Right kidney (tissue), 9 donors: ENCODE data around the gene TMEM244.
"Not testable (repeated sequence)": the region's sequence is repeated elsewhere in the genome, so short reads cannot be mapped to it uniquely, and the experiment has no call there.

Experiments
- DNase-seq: peaks from one replicate; pipeline ENCODE4 v3.0.0-alpha.2; 2016
- long read RNA-seq, 8 donors: transcript quantifications; one replicate each; lab custom pipeline, GENCODE V29; 2026

TMEM244 gene, protein sequence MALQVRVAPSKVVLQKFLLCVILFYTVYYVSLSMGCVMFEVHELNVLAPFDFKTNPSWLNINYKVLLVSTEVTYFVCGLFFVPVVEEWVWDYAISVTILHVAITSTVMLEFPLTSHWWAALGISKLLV
- long read RNA-seq, donor 1: 0 reads
- long read RNA-seq, donor 2: 0 reads
- long read RNA-seq, donor 3: 0 reads
- long read RNA-seq, donor 4: 0 reads
- long read RNA-seq, donor 5: 0 reads
- long read RNA-seq, donor 6: 0 reads
- long read RNA-seq, donor 7: 0 reads
- long read RNA-seq, donor 8: 0 reads

DNA sequence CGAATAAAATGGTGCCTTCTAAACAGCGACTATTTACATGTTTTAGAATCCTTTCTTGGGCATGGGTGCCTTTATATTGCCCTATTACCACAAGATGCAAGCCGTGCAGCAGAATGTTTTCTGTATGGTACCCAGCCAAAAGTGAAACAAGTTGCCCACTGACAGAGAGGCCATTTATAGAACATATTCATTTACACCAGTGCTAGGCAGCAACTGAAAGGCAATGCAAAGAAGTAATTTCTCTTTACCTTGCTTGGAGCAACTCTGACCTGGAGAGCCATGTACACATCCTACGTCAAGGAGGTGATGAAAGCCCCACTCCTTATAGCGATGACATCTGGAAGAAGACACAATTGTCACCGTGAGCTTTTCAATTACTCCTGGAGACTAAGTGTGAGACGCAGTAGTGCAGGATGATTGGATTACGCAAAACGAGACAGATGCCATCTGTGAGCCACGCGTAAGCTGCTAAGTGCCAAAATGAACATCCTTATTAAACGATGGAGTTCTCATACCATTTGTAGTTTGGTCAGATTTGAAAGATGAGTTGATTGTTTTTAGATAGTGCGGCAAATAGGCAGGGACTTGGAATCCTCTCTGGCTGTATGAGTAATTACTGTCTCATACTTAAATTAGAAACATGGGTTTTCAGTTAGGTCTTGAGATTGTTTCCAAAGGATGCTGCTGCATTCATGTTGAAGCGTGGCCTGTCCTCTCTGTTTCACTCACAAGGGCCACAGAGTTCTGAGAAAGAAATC is at the start of gene TMEM244:
TMEM244 (minus strand) TSS at position 408 of the 758 bp plus-strand sequence; CDS start at position 281, 127 bp downstream.
- DNase-seq: no peak

DNA sequence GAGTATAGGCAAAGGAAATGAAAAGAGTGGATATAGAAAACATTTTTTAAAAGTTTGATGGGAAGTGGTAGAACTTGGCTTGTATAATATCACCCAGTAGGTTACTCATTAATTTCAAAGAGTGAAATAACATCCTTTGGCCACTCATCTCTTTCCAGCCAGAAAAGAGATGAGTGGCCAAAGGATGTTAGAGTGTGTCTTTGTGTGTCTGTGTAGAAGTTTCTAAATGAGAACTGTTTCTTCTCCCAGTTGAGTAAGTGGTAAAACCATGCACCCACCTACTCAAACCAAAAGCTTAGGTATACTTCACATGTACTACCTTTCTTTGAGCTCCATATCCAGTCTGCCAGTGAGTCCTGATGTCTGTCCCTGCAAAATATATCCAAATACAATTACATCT is 47.7 kb upstream of the TMEM244 start:
- DNase-seq: no peak

DNA sequence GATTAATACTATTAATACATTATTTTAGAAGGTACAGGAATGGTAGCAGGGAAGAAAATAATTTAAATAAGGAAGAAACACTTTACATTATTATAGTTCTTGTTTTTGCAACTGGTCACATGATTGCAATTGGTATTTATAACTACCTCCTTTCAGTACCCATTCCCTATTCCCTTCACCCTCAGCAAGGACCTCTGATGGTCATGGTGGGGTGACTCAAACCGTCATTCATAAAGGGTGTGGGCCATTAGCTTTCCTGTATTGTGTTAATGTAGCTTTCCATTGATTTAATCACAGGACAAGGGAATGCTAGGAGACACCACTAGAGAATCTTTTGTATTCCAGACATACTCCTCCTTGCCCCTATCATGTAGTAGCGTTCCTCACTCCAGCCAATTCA is 47.2 kb upstream of the TMEM244 start:
- DNase-seq: no peak

DNA sequence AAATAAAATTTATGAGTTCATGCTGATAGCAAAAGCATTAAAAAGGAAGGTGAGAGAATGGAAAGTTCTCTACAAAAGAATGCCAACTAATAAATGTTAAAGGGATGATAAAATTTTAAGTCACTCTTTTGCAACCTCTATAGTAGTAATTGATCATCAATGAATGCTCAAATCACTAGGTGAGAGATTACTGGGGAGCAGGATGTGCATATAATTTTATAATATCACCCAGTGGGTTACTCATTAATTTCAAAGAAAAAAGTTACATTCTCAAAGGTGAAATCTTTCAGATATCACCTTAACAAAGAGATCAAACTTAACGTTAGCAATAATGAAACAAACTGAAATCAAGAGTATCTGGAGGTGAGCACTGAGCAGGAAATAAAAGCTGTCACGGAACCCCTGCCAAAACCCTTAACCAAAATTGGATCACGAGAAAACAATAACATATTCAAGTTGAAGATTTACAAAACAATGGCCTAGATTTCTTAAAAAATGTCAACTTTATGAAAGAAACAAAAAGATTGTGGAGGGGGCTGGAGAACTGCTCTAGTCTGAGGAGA is 45.5 kb upstream of the TMEM244 start:
- no peak for DNase-seq

DNA sequence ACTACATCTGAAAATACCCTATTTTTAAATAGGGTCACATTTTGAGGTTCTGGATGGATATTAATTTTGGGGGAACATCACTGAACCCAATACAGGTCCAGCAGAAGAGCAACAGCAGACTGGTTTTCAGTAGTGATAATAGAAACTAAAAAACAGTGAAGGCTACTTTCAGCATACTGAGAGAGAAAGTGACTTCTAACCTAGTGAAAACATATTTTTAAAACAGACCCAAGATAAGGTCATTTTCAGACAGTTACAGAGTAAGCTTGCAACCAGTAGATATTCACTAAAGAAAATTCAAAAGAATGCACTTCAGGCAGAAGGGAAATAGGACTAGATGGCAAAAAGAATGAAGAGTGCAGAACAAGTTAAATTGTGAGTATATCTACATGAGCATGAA is 42.0 kb upstream of the TMEM244 start:
- DNase-seq: no peak

DNA sequence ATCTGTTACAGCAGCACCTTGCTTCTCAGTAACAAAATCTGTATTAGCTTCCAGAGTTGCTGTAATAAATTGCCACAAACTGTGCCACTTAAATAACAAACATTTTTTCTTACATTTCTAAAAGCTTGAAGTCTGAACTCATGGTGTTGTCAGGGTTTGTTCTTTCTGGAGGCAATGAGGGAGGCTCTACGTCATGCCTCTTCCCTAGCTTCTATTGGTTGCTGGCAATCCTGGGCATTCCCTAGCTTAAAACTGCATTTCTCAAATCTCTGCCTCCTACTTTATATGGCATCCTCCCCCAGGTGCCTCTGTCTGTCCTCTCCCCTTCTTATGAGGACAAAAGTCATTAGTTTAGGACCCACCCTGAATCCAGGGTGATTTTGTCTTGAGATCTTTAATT is 41.6 kb upstream of the TMEM244 start:
- no peak for DNase-seq

DNA sequence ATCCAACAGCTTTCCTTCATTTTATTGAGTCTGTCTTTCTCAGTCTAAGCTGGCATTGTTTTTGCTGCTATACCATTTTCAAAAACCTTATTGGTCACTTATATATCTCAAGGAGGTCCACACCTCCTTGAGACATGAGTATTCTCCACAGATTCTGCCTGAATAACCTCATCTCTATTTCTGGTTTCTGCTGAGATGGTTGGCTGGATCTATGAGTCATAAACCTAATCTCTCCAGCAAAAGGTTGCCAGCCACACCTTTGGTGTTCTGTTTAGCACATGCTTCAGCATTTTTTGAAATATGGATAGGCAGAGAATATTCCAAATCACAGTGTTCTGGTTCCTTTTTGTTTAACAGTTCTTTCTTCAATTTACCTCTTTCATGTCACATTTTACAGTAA is 40.8 kb upstream of the TMEM244 start:
- DNase-seq: no peak

DNA sequence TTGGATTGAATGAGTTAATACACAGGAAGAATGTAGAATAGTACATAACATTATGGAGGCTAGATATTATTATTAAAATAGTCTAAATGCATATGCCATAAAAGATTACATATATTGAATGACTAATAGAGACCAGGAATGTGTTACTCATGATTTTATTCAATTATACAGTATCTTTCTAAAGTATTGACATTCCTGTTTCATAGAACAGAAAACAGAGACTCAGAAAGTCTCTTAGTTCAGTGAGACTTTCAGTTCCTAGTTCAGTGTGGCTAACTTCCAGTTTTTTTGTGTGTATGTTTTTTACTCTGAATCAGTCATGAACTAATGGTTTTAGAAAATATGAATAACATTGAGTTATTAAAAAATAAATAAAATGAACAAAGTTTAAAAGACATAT is 34.6 kb upstream of the TMEM244 start:
- no peak for DNase-seq

DNA sequence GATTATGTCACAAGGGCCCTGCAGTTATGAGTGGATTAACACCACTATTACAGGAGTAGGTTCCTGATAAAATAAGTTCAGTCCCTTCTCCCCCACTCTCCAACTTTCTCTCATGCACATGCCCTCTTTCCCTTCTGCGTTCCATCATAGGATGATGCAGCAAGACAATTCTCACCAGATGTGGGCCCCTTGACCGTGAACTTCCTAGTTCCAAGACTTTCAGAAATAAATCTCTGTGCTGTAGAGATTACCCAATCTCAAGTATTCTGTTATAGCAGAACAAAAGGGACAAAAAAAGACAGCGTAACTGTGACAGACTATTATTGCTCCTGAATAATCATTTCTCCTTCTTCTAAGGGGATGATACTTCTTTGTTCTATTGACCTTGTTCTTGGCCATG is 33.8 kb upstream of the TMEM244 start:
- no peak for DNase-seq

DNA sequence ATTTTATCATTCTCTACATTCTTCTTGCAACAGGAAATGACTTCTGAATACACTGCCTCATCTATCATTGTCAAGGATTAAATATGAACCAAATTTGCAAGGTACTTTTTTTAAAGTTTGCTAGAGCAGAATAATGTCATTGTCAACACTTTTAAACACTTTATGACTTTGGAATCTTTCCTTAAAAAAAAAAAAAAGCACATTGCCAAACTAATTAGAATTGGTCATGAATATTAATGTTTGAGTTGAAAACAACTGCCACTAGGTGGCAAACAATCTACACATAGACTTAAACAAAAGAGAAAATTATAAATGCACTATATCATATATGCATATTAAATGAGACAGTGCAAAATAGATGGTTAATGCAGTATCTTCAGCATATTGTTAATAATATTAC is 32.5 kb upstream of the TMEM244 start:
- no peak for DNase-seq

DNA sequence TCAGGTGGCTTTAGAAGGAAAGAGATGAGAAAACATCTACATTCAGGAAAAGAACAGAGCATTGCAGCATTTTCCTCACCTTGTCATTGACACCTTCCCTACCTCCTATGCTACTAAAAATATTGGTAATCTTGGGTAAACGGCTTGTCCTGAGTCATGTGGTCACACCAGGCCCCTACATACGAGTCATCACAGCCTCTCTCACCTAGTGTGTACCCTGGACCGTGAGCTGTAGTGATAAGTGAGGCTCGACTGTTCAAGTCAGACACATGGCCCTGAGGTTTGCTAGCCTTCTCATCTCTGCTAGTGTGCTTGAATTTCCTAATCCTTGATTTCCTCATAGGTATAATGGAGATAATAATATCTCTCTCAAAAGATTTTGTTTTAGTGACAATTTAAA is 29.6 kb upstream of the TMEM244 start:
- no peak for DNase-seq

DNA sequence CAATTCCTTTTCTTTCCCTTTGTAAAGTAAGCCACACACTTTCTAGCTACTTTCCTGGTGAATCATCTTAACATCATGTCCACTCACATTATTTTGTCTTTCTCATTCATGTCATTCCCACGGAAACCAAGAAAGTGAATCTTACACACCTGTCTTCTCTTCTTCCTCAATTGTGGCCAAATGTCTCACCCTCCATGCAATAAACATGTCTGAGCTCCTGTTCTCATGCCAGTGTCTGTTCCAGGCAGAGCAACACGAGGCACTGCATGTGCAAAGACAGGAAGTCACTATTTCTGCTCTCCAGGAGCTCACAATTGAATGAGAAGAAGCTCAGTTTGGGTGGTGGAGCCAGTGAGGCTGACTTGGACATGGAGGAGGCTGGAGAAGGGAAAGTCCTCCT is 29.0 kb upstream of the TMEM244 start:
- DNase-seq: no peak

DNA sequence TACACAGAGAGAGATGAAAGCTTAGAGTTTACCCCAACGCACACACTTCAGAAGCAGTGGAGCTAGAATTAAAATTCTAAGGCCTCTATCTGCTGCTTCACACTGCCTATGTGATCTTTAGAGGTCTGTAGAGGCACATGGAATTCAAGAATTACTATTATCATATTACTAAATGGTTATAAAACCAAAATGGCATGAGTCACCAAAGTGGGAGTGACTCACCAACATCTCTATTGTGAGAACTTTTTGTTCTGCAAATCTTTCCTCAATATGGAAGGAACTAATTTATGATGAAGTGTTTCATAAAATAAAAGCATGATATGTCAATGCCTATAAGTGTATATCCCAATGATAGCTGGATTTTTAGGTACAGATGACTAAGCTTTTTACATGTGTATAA is 28.5 kb upstream of the TMEM244 start:
- DNase-seq: no peak

DNA sequence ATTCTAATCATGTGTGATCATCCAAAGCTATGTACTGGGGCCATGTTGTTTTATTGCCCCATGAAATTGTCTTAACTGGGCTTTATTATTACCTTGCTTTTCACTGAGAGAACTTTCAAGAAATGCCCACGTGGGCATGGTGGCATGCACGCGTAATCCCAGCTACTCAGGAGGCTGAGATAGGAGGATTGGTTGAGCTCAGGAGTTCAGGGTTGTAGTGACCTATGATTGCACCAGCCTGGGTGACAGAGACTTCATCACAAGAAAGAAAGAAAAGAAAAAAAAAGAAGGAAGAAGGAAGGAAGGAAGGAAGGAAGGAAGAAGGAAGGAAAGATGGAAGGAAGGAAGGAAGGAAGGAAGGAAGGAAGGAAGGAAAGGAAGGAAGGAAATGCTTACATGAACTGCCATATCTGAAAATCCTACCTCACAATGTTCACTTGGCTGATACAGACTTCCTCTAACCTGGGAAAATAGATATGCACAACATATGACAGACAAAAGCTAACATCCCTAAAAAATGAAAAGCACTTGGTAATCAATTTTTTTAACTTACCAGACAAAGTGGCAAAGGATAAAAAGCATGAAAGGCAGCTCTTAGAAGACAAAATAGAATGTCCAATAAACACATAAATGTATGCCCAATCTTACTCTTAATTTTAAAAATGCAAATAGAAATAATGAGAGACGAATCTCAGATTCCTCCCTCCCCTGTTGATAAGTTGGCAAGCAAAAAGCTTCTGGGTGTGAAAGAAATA is 25.5 kb upstream of the TMEM244 start:
- no peak for DNase-seq

DNA sequence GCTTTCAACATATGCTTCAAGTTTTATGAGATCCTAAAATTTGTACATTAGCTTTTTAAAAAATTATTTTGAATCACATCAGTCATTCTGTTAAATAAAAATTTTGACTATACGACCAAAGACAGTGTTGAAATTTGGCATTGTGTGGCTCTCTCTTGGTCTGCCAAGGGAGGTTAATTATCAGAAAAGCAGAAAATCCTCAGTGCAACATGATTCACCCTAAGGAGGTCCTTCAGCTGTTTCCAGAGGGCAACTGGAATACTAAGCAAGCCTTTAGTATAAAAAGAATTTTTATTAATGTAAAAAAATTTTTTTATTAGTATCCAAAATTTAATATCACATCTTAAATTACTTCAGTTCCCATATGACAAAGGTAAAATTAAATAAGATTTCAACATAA is 23.1 kb upstream of the TMEM244 start:
- DNase-seq: no peak

DNA sequence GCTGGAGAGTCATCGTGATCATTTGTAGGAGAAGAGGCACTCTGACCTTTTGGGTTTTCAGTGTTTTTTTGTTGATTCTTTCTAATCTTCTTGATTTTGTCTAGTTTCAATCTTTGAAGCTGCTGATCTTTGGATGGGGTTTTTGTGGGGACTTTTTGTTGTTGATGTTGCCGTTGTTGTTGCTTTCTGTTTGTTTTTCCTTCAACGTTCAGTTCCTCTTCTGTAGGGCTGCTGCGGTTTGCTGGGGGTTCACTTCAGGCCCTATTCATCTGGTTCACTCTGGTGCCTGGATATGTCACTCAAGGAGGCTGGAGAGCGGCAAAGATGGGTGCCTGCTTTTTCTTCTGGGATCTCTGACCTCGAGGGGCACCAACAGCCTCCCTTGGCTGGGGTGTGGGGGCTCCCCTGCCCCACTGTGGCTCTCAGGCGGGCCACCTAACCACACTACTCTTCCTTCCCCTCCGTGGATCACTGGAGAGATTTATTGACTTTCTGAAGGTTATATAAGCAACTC is 21.5 kb upstream of the TMEM244 start:
- DNase-seq: no peak

DNA sequence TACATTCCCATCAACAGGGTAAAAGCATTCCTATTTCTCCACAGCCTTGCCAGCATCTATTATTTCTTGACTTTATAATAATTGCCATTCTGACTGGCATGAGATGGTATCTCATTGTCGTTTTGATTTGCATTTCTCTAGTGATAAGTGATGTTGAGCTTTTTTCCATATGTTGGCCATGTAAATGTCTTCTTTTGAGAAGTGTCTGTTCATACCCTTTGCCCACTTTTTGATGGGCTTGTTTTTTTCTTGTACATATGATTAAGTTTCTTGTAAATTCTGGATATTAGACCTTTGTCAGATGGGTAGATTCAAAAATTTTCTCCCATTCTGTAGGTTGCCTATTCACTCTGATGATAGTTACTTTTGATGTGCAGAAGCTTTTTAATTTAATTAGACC is 16.8 kb upstream of the TMEM244 start:
- not testable (repeated sequence) for DNase-seq

DNA sequence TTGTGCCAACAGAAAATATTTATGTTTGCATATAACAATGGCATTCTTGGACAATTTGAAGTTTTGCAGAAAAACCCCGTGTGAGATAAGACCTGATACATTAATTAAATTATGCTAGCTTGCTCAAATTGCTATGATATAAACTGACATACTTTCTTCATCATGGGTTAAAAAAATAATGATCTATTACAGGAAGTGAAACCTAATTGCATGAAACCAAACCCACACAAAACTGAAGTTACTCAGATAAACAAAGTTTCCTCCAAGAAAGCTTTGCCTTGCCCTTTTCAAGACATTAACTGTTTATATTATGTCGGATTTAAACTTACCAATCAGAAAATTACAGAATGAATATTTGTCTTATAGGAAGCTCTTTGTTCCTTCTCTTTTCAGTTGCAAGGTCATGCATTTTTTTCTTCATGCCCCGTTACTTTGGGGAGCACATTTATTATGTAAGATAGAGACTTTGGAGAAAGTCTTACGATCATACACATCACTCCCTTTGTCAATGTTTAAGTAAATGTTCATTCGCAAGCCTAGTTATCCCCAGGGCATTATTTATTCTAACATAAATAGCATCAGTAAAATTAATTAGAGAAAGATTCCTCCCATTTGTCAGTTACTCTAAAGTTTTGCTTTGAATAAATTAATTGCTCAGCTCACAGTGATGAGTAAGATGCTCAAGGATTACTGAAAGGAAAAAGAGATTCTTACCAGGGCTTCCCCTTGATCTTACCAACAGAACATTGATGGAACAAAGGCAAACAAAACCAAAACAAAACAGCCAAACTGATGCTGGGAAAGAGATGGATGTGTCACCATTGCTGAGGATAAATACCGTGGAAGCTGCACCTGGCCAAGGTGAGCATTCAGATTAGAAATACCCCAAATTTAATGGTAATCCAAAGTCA is 14.8 kb upstream of the TMEM244 start:
- no peak for DNase-seq

DNA sequence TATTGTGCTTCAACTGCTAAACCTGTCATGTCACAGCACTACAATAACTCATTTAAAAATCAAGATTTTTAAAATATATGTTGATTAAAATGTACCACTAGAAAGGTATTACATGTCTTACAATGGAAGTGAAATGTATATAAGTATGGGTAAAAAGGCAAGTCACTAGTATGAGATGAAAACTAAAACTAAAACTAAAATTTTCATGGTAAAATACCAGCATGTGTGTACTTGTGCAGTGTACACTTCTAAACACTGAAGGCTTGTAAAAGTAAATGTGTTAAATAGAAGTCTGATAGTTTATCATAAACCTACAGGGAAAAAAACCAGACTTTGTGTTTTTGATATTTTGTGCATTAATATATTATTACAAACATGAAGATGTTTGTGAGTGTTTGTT is 13.7 kb upstream of the TMEM244 start:
- no peak for DNase-seq

DNA sequence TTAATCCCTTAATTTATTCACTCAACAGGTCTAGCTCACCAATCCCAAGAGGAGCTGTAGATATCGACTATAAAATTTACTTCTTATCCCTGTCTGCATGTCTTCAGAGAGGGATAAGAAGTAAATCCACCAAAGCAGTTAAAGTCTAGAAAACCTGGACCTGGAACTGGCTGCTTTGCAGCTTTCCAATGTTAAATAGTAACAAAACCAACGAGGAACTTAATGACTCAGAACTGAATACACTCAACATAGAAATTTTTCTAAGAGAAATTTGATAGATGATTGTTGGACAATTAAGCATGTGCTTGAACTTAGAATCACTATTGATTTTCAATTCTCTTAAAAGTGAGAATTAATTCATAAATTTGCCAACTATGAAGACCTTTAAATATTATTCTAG is 11.5 kb upstream of the TMEM244 start:
- no peak for DNase-seq

DNA sequence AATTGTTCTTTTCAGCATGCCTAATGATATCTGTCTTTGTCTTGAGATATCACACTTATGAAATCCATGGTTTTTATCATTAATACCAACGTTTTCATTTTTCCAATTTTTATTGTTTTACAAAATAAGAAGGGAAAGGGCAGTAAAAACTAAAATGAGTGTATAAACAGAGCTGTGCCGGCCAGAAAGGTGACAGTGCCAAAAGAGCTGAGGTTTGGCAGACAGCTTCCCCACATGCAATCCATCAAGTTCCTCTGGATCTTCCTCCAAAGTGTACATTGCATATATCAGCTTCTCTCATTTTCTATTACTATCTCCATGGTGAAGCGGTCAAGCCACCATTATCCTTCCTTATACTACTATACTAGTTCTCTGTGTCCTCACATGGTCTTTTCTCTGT is 10.1 kb upstream of the TMEM244 start:
- DNase-seq: no peak

DNA sequence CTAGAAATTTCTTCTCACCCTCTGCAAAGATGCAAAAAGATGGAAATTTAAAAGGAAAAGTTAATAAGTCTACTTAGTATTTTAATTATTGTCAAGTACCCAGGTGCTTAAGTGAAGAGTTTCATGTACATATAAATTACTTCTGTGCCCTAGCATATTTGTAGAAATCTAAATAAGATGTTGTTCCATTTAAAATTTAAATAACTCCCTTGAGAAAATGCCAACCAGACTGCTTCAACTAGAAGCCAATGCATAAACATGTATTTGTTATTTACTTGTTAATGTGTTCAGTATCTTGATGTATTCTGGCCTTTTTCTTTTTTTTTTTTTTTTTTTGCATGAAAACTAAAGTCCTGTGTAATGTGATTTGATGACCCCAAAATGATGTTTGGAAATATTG is 6.3 kb upstream of the TMEM244 start:
- DNase-seq: no peak
